WTC11 (cell line): ENCODE data around the gene NDOR1. TPM values are rescaled to one million over a fixed set of nuclear protein-coding genes. Genes with fewer than 3 reads are reported as not detected.
A peak's percentile ranks its signal among the peaks of the same experiment; 100 is the strongest.

Experiments used
- ATAC-seq: fragments of 200-7000 bp; cut with Tn5 transposase; 2 replicates; pipeline ENCODE4 v1.10.0; 2021; ENCODE audit warnings: mild to moderate bottlenecking, moderate library complexity
- CTCF ChIA-PET: fragments of 300-600 bp; sonication (Branson Sonifier 250); formaldehyde crosslinking; loops from one replicate; lab custom pipeline; 2021; ENCODE audit warnings: antibody characterized with exemption; lab: Charles Lee
- POLR2A ChIA-PET: fragments of 350-600 bp; sonication (Branson Sonifier 250); formaldehyde crosslinking; loops from one replicate; lab custom pipeline; 2021; ENCODE audit warnings: antibody characterized with exemption; lab: Charles Lee
- DNase-seq: peaks from one replicate; pipeline ENCODE4 v3.0.0; 2021; ENCODE audit warnings: low spot score
- H3K27ac Mint-ChIP-seq: 2 replicates; pipeline ENCODE4 v1.8.0; 2021; ENCODE audit warnings: mixed read lengths
- H3K27me3 Mint-ChIP-seq: 2 replicates; pipeline ENCODE4 v1.8.0; 2021; ENCODE audit warnings: low read depth, mild to moderate bottlenecking, moderate library complexity, mixed read lengths
- H3K36me3 Mint-ChIP-seq: 2 replicates; pipeline ENCODE4 v1.8.0; 2021; ENCODE audit warnings: mixed read lengths
- H3K4me1 Mint-ChIP-seq: 2 replicates; pipeline ENCODE4 v1.8.0; 2022; ENCODE audit warnings: mixed read lengths
- H3K4me3 Mint-ChIP-seq: 2 replicates; pipeline ENCODE4 v1.8.0; 2021; ENCODE audit warnings: mild to moderate bottlenecking, moderate library complexity, mixed read lengths
- H3K9me3 Mint-ChIP-seq: 2 replicates; pipeline ENCODE4 v1.8.0; 2021; ENCODE audit warnings: mixed read lengths
- ATF1 ChIP-seq: sonication (generic); formaldehyde crosslinking; IDR thresholded peaks from 2 replicates; pipeline ENCODE4 v1.8.1; 2023; ENCODE audit warnings: mild to moderate bottlenecking, moderate library complexity, missing genetic modification reagents
- ELF4 ChIP-seq: sonication (generic); formaldehyde crosslinking; IDR thresholded peaks from 2 replicates; pipeline ENCODE4 v1.8.1; 2022; ENCODE audit warnings: low read depth, mild to moderate bottlenecking, moderate library complexity, missing genetic modification reagents
- ESRRA ChIP-seq: sonication (generic); formaldehyde crosslinking; IDR thresholded peaks from 2 replicates; pipeline ENCODE4 v1.8.1; 2022; ENCODE audit warnings: mild to moderate bottlenecking, missing genetic modification reagents, borderline replicate concordance
- FOXP1 ChIP-seq: sonication (generic); formaldehyde crosslinking; IDR thresholded peaks from 2 replicates; pipeline ENCODE4 v1.8.0; 2022; ENCODE audit warnings: missing genetic modification reagents, mild to moderate bottlenecking, moderate library complexity, borderline replicate concordance
- GRHL2 ChIP-seq: fragments of 250-450 bp; sonication (Bioruptor Pico); IDR thresholded peaks from 2 replicates; pipeline ENCODE4 v1.8.0; 2022; ENCODE audit warnings: mild to moderate bottlenecking, moderate library complexity; ENCODE audit not compliant: insufficient replicate concordance, severe bottlenecking
- HMGA2 ChIP-seq: fragments of 250-450 bp; sonication (Bioruptor Pico); IDR thresholded peaks from 2 replicates; pipeline ENCODE4 v1.4.0; 2021; ENCODE audit warnings: mild to moderate bottlenecking, moderate library complexity
- PRRX2 ChIP-seq: fragments of 250-450 bp; sonication (Bioruptor Pico); IDR thresholded peaks from 2 replicates; pipeline ENCODE4 v1.8.0; 2021; ENCODE audit warnings: mild to moderate bottlenecking
- SMAD4 ChIP-seq: sonication (generic); formaldehyde crosslinking; IDR thresholded peaks from 2 replicates; pipeline ENCODE4 v1.8.0; 2022; ENCODE audit warnings: mild to moderate bottlenecking, missing genetic modification reagents
- TCF7 ChIP-seq: sonication (generic); formaldehyde crosslinking; IDR thresholded peaks from 2 replicates; pipeline ENCODE4 v1.8.0; 2022; ENCODE audit warnings: mild to moderate bottlenecking, low read depth, missing genetic modification reagents, moderate library complexity
- TEAD1 ChIP-seq: sonication (generic); formaldehyde crosslinking; IDR thresholded peaks from 2 replicates; pipeline ENCODE4 v1.8.0; 2022; ENCODE audit warnings: mild to moderate bottlenecking, missing genetic modification reagents
- ZNF138 ChIP-seq: sonication (generic); formaldehyde crosslinking; conservative IDR thresholded peaks from 2 replicates; pipeline ENCODE4 v1.8.1; 2022; ENCODE audit warnings: mild to moderate bottlenecking, moderate library complexity, missing genetic modification reagents
- ZNF219 ChIP-seq: sonication (generic); formaldehyde crosslinking; IDR thresholded peaks from 2 replicates; pipeline ENCODE4 v1.8.0; 2023; ENCODE audit warnings: missing genetic modification reagents, mild to moderate bottlenecking, borderline replicate concordance
- ZNF232 ChIP-seq: sonication (generic); formaldehyde crosslinking; IDR thresholded peaks from 2 replicates; pipeline ENCODE4 v1.8.0; 2022; ENCODE audit warnings: mild to moderate bottlenecking, missing genetic modification reagents
- ZNF396 ChIP-seq: fragments of 250-450 bp; sonication (Bioruptor Pico); IDR thresholded peaks from 2 replicates; pipeline ENCODE4 v1.8.0; 2021; ENCODE audit warnings: mild to moderate bottlenecking, moderate library complexity, borderline replicate concordance
- total RNA-seq: library from RNA; stranded (reverse); gene quantifications from 3 replicates; pipeline ENCODE4 v1.2.3, GENCODE V29; 2021
- TF ChIP-seq, protein P1 (sequence below): sonication (generic); formaldehyde crosslinking; IDR thresholded peaks from 2 replicates; pipeline ENCODE4 v1.8.0; 2022; ENCODE audit warnings: mild to moderate bottlenecking, missing genetic modification reagents
- TF ChIP-seq, protein P2 (sequence below): sonication (generic); formaldehyde crosslinking; IDR thresholded peaks from 2 replicates; pipeline ENCODE4 v1.8.0; 2023; ENCODE audit warnings: mild to moderate bottlenecking, missing genetic modification reagents
- TF ChIP-seq, protein P3 (sequence below): sonication (generic); formaldehyde crosslinking; IDR thresholded peaks from 2 replicates; pipeline ENCODE4 v1.8.1; 2022; ENCODE audit warnings: missing genetic modification reagents, borderline replicate concordance
- TF ChIP-seq, protein P4 (sequence below): sonication (generic); formaldehyde crosslinking; IDR thresholded peaks from 2 replicates; pipeline ENCODE4 v1.8.1; 2022; ENCODE audit warnings: low read depth, mild to moderate bottlenecking, moderate library complexity, missing genetic modification reagents, borderline replicate concordance
- TF ChIP-seq, protein P5 (sequence below): fragments of 200-600 bp; IDR thresholded peaks from 2 replicates; pipeline ENCODE4 v1.8.0; 2022; ENCODE audit warnings: antibody characterized with exemption

NDOR1 gene
- total RNA-seq, 1 experiment from 2014 or later, result 49.0 TPM

DNA sequence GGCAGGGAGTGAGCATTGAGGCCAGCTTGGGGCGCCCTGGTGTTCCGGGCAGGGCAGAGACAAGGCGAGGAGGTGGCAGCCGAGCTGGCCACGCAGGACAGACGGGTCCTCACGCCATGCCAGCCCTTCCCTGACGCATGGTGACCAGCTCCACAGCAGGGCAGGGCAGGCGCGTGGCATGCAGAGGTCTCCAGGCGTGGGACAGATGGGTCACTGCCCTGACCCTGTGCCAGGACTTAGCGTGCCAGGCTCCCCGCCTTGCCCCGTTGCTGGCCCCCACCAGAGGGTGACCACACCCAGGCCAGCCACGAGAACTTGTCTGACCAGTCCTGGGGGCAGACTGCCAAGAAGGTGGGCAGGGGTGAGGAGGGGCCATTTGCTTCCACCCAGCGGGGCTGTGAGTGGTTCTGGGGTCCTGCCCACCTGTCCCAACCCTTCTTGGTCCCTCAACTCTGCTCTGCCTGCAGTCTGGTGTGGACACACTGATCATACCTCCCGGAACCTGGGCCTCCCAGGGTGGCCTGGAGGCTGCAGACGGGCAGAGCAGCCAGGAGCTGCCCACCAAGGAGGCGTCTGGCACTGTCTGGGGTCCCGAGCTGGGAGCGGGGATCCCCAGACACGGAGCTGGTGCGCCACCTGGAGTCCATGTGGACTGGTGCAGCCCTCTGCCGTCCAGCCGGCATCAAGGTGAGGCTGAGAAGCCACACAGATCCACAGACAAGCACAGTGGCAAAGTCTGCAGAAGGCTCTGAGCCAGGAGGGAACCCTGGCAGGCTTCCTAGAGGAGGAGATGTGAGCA is 21.8 kb downstream of the NDOR1 start, which contains the start of gene RNF224:
Gene RNF224 (plus strand): TSS at position 449 of the 799 bp plus-strand sequence. CDS start 834 bp downstream, outside the sequence.
- Mint-ChIP-seq H3K4me3 (peak within 1 kb of the TSS; percentile 53), H3K9me3 (no peaks in the 10 kb centered on the region), H3K4me1 (peaks cover 3% of the 10 kb centered on the region), H3K36me3 (no peaks in the 10 kb centered on the region), H3K27me3 (no peaks in the 10 kb centered on the region), H3K27ac (no peak within 1 kb of the TSS; the same call in 1 of the 2 replicates)
- ChIA-PET CTCF (interaction anchor here (0.5 to 8.9 kb wide), 38 partner anchors 8 to 279 kb away, joined by 3 to 143 read pairs (median 6); partner anchors contain the start of genes ANAPC2, EXD3, LRRC26 and MAN1B1), POLR2A (interaction anchor here (1.0 kb wide), 3 partner anchors 13 to 38 kb away, joined by 3 to 4 read pairs (median 3); partner anchors contain the start of genes SSNA1, TPRN and TUBB4B)
- peak; percentile 91 for DNase-seq
- TF ChIP-seq PRRX2 (CRISPR knock-in tag) (no peak), TCF7 (CRISPR knock-in tag) (no peak), ZNF138 (CRISPR knock-in tag) (no peak)
- TF ChIP-seq, protein P1, sequence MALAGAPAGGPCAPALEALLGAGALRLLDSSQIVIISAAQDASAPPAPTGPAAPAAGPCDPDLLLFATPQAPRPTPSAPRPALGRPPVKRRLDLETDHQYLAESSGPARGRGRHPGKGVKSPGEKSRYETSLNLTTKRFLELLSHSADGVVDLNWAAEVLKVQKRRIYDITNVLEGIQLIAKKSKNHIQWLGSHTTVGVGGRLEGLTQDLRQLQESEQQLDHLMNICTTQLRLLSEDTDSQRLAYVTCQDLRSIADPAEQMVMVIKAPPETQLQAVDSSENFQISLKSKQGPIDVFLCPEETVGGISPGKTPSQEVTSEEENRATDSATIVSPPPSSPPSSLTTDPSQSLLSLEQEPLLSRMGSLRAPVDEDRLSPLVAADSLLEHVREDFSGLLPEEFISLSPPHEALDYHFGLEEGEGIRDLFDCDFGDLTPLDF, result no peak
- TF ChIP-seq, protein P2, sequence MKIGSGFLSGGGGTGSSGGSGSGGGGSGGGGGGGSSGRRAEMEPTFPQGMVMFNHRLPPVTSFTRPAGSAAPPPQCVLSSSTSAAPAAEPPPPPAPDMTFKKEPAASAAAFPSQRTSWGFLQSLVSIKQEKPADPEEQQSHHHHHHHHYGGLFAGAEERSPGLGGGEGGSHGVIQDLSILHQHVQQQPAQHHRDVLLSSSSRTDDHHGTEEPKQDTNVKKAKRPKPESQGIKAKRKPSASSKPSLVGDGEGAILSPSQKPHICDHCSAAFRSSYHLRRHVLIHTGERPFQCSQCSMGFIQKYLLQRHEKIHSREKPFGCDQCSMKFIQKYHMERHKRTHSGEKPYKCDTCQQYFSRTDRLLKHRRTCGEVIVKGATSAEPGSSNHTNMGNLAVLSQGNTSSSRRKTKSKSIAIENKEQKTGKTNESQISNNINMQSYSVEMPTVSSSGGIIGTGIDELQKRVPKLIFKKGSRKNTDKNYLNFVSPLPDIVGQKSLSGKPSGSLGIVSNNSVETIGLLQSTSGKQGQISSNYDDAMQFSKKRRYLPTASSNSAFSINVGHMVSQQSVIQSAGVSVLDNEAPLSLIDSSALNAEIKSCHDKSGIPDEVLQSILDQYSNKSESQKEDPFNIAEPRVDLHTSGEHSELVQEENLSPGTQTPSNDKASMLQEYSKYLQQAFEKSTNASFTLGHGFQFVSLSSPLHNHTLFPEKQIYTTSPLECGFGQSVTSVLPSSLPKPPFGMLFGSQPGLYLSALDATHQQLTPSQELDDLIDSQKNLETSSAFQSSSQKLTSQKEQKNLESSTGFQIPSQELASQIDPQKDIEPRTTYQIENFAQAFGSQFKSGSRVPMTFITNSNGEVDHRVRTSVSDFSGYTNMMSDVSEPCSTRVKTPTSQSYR (CRISPR knock-in tag), result no peak
- TF ChIP-seq, protein P3, sequence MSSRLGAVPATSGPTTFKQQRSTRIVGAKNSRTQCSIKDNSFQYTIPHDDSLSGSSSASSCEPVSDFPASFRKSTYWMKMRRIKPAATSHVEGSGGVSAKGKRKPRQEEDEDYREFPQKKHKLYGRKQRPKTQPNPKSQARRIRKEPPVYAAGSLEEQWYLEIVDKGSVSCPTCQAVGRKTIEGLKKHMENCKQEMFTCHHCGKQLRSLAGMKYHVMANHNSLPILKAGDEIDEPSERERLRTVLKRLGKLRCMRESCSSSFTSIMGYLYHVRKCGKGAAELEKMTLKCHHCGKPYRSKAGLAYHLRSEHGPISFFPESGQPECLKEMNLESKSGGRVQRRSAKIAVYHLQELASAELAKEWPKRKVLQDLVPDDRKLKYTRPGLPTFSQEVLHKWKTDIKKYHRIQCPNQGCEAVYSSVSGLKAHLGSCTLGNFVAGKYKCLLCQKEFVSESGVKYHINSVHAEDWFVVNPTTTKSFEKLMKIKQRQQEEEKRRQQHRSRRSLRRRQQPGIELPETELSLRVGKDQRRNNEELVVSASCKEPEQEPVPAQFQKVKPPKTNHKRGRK (CRISPR knock-in tag), result no peak
- TF ChIP-seq, protein P4, sequence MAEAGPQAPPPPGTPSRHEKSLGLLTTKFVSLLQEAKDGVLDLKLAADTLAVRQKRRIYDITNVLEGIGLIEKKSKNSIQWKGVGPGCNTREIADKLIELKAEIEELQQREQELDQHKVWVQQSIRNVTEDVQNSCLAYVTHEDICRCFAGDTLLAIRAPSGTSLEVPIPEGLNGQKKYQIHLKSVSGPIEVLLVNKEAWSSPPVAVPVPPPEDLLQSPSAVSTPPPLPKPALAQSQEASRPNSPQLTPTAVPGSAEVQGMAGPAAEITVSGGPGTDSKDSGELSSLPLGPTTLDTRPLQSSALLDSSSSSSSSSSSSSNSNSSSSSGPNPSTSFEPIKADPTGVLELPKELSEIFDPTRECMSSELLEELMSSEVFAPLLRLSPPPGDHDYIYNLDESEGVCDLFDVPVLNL (CRISPR knock-in tag), result no peak
- TF ChIP-seq, protein P5, sequence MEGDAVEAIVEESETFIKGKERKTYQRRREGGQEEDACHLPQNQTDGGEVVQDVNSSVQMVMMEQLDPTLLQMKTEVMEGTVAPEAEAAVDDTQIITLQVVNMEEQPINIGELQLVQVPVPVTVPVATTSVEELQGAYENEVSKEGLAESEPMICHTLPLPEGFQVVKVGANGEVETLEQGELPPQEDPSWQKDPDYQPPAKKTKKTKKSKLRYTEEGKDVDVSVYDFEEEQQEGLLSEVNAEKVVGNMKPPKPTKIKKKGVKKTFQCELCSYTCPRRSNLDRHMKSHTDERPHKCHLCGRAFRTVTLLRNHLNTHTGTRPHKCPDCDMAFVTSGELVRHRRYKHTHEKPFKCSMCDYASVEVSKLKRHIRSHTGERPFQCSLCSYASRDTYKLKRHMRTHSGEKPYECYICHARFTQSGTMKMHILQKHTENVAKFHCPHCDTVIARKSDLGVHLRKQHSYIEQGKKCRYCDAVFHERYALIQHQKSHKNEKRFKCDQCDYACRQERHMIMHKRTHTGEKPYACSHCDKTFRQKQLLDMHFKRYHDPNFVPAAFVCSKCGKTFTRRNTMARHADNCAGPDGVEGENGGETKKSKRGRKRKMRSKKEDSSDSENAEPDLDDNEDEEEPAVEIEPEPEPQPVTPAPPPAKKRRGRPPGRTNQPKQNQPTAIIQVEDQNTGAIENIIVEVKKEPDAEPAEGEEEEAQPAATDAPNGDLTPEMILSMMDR, result peak; percentile 85
- ATAC-seq, result peak; percentile 58

DNA sequence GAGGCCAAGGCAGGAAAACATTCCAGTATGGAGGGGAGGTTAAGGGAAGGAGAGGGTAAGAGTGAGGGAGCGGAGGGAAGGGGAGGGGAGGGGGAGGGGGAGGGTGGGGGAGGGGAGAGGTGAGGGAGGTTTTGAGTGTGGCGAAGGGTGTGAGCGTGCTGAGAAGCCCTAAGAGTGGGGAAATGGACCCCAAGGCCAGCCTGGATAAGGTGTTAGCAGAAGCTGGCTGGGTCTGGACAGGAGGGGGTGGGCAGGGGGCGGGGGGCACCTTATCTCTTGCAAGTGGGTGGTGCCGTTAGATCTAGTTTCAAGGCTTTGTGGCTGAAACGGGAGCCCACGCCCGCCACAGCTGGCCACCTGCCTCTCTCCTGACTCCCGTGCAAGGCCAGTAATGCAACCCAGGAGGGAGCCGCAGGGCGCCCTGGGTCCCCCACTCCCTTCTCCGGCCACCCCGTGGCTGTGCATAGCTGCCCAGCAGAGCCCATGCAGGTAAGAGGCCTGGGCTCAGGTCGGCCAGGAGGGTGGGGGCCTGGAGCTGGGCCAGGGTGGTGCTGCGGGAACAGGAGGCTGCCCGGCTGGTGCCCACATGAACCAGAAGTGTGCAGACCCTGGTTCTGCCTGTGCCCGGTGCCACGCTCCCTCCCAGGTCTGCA is 22.5 kb downstream of the NDOR1 start:
- ATAC-seq (no peak), DNase-seq (no peak)
- H3K9me3 Mint-ChIP-seq, result no peaks in the 10 kb centered on the region
- H3K36me3 Mint-ChIP-seq, result no peaks in the 10 kb centered on the region
- TF ChIP-seq ESRRA (no peak), ZNF232 (CRISPR knock-in tag) (no peak), ATF1 (CRISPR knock-in tag) (no peak), TEAD1 (CRISPR knock-in tag) (no peak), FOXP1 (CRISPR knock-in tag) (no peak), SMAD4 (CRISPR knock-in tag) (no peak), ZNF219 (CRISPR knock-in tag) (no peak), HMGA2 (no peak), PRRX2 (CRISPR knock-in tag) (no peak), GRHL2 (CRISPR knock-in tag) (no peak), ELF4 (CRISPR knock-in tag) (no peak), ZNF396 (no peak)
- POLR2A ChIA-PET, result interaction anchor here (1.0 kb wide), 2 partner anchors 13 to 27 kb away, joined by 3 to 4 read pairs; partner anchors contain the start of genes TPRN and TUBB4B
- H3K27me3 Mint-ChIP-seq, result no peaks in the 10 kb centered on the region
- CTCF ChIA-PET, result interaction anchor here (0.7 to 8.9 kb wide), 33 partner anchors 8 to 280 kb away, joined by 3 to 143 read pairs (median 6); partner anchors contain the start of genes ANAPC2, EXD3, LRRC26 and MAN1B1
- H3K4me3 Mint-ChIP-seq, result peak overlapping the region; percentile 53
- no peak overlapping the region for H3K27ac Mint-ChIP-seq
- H3K4me1 Mint-ChIP-seq, result peaks cover 3% of the 10 kb centered on the region
